ENCODE data around the gene PRDM16.

PRDM16 gene

GRCh38 chr1:3427711-3428704 lies 359.0 kb downstream of the PRDM16 start:
- WGBS: 88% methylated on average over 42 of the region's 43 CpGs
- Histone ChIP-seq H3K27me3 (ENCODE audit: control insufficient read depth in 1 of 2, insufficient read depth in 1 of 2, low read length in 2 of 2) (peaks cover 9 to 30% of the 10 kb centered on the region in 2 experiments), H3K27ac (ENCODE audit: low read length, poor library complexity, severe bottlenecking) (no peak overlapping the region), H4K8ac (ENCODE audit: low read length) (no peak overlapping the region), H4K91ac (ENCODE audit: low read length) (peak overlapping the region; percentile 3), H2BK12ac (ENCODE audit: low read length in 2 of 2) (no peak overlapping the region), H3K79me1 (replicated peaks; ENCODE audit: low read length, poor library complexity, severe bottlenecking) (no peaks in the 10 kb centered on the region), H3K4me3 (ENCODE audit: insufficient read depth in 1 of 2, low read depth in 1 of 2, low read length in 2 of 2) (no peak overlapping the region), H3K4ac (ENCODE audit: low read depth in 1 of 2, low read length in 2 of 2) (no peak overlapping the region), H3K4me1 (ENCODE audit: control insufficient read depth, insufficient read depth, low read depth, low read length) (peaks cover 2% of the 10 kb centered on the region), H2BK120ac (ENCODE audit: low read depth, low read length) (no peak overlapping the region), H3K23ac (ENCODE audit: low read length in 2 of 2) (no peak overlapping the region), H2BK5ac (ENCODE audit: low read depth, low read length, poor library complexity, severe bottlenecking) (no peak overlapping the region), H2AK5ac (ENCODE audit: low read length, severe bottlenecking) (no peak overlapping the region), H3K9me3 (ENCODE audit: control insufficient read depth, low read length) (no peaks in the 10 kb centered on the region), H3K14ac (ENCODE audit: low read length in 2 of 2) (no peak overlapping the region), H2AFZ (ENCODE audit: low read depth, low read length) (no peak overlapping the region), H3K18ac (ENCODE audit: low read depth in 1 of 2, low read length in 2 of 2) (no peak overlapping the region), H2BK15ac (ENCODE audit: low read depth, poor library complexity, severe bottlenecking) (no peak overlapping the region), H3K9ac (ENCODE audit: low read length) (no peak overlapping the region), H3K4me2 (ENCODE audit: low read length, poor library complexity, severe bottlenecking) (no peak overlapping the region), H3K36me3 (ENCODE audit: control insufficient read depth in 1 of 2, insufficient read depth in 2 of 2, low read depth in 1 of 2, low read length in 2 of 2) (peaks cover 0 to 8% of the 10 kb centered on the region in 2 experiments)
- DNase-seq: no peak

GRCh38 chr1:3428899-3429298 lies 359.9 kb downstream of the PRDM16 start:
- no peak overlapping the region for H3K9ac ChIP-seq (ENCODE audit: low read length)
- H3K4me2 ChIP-seq (ENCODE audit: low read length, poor library complexity, severe bottlenecking): no peak overlapping the region
- WGBS: 83% methylated on average over 9 of the region's 9 CpGs
- H2AK5ac ChIP-seq (ENCODE audit: low read length, severe bottlenecking): no peak overlapping the region
- H4K8ac ChIP-seq (ENCODE audit: low read length): no peak overlapping the region
- no peak overlapping the region for H3K4ac ChIP-seq (ENCODE audit: low read depth in 1 of 2, low read length in 2 of 2)
- H3K4me1 ChIP-seq (ENCODE audit: control insufficient read depth, insufficient read depth, low read depth, low read length): peaks cover 2% of the 10 kb centered on the region
- H3K9me3 ChIP-seq (ENCODE audit: control insufficient read depth, low read length): no peaks in the 10 kb centered on the region
- H3K27ac ChIP-seq (ENCODE audit: low read length, poor library complexity, severe bottlenecking): no peak overlapping the region
- no peak overlapping the region for H4K91ac ChIP-seq (ENCODE audit: low read length)
- no peak overlapping the region for H2BK5ac ChIP-seq (ENCODE audit: low read depth, low read length, poor library complexity, severe bottlenecking)
- no peak overlapping the region for H2AFZ ChIP-seq (ENCODE audit: low read depth, low read length)
- no peak overlapping the region for H2BK15ac ChIP-seq (ENCODE audit: low read depth, poor library complexity, severe bottlenecking)
- H2BK12ac ChIP-seq (ENCODE audit: low read length in 2 of 2): no peak overlapping the region
- no peak overlapping the region for H2BK120ac ChIP-seq (ENCODE audit: low read depth, low read length)
- no peak overlapping the region for H3K14ac ChIP-seq (ENCODE audit: low read length in 2 of 2)
- H3K18ac ChIP-seq (ENCODE audit: low read depth in 1 of 2, low read length in 2 of 2): no peak overlapping the region
- H3K79me1 ChIP-seq (replicated peaks; ENCODE audit: low read length, poor library complexity, severe bottlenecking): no peaks in the 10 kb centered on the region
- DNase-seq: no peak
- no peak overlapping the region for H3K23ac ChIP-seq (ENCODE audit: low read length in 2 of 2)
- peaks cover 9 to 31% of the 10 kb centered on the region in 2 experiments for H3K27me3 ChIP-seq (ENCODE audit: control insufficient read depth in 1 of 2, insufficient read depth in 1 of 2, low read length in 2 of 2)
- no peak overlapping the region for H3K4me3 ChIP-seq (ENCODE audit: insufficient read depth in 1 of 2, low read depth in 1 of 2, low read length in 2 of 2)
- H3K36me3 ChIP-seq (ENCODE audit: control insufficient read depth in 1 of 2, insufficient read depth in 2 of 2, low read depth in 1 of 2, low read length in 2 of 2): peaks cover 0 to 8% of the 10 kb centered on the region in 2 experiments

DNA sequence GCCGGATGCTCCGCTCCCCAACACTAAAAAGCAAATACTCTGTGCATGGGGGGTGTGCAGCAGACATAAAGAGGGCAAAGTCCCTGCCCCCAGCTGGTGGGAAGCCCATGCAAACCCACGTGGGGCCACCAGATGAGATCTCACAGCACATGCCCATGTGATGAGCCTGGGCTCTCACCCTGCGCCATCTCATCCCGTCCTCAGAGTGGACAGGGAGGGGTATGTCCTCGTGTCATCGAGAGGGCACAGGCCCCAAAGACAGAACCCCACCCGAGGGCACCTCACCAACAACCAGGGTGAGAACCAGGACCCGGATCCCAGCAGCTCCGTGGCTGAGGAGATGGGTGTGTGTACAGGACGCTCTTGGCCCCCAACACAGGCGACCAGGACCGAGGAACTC lies 360.3 kb downstream of the PRDM16 start:
- no peak overlapping the region for H3K4me2 ChIP-seq (ENCODE audit: low read length, poor library complexity, severe bottlenecking)
- no peak overlapping the region for H3K23ac ChIP-seq (ENCODE audit: low read length in 2 of 2)
- H3K4me1 ChIP-seq (ENCODE audit: control insufficient read depth, insufficient read depth, low read depth, low read length): peaks cover under 1% of the 10 kb centered on the region
- H3K9ac ChIP-seq (ENCODE audit: low read length): no peak overlapping the region
- no peak overlapping the region for H2AFZ ChIP-seq (ENCODE audit: low read depth, low read length)
- H3K4ac ChIP-seq (ENCODE audit: low read depth in 1 of 2, low read length in 2 of 2): no peak overlapping the region
- 88% methylated on average over 12 of the region's 13 CpGs for WGBS
- peaks cover 0 to 8% of the 10 kb centered on the region in 2 experiments for H3K36me3 ChIP-seq (ENCODE audit: control insufficient read depth in 1 of 2, insufficient read depth in 2 of 2, low read depth in 1 of 2, low read length in 2 of 2)
- H3K4me3 ChIP-seq (ENCODE audit: insufficient read depth in 1 of 2, low read depth in 1 of 2, low read length in 2 of 2): no peak overlapping the region
- no peak overlapping the region for H2BK15ac ChIP-seq (ENCODE audit: low read depth, poor library complexity, severe bottlenecking)
- no peak overlapping the region for H2BK5ac ChIP-seq (ENCODE audit: low read depth, low read length, poor library complexity, severe bottlenecking)
- H2BK120ac ChIP-seq (ENCODE audit: low read depth, low read length): no peak overlapping the region
- H3K27me3 ChIP-seq (ENCODE audit: control insufficient read depth in 1 of 2, insufficient read depth in 1 of 2, low read length in 2 of 2): peaks cover 5 to 28% of the 10 kb centered on the region in 2 experiments
- H2BK12ac ChIP-seq (ENCODE audit: low read length in 2 of 2): no peak overlapping the region
- DNase-seq: no peak
- H3K9me3 ChIP-seq (ENCODE audit: control insufficient read depth, low read length): no peaks in the 10 kb centered on the region
- H4K8ac ChIP-seq (ENCODE audit: low read length): no peak overlapping the region
- no peaks in the 10 kb centered on the region for H3K79me1 ChIP-seq (replicated peaks; ENCODE audit: low read length, poor library complexity, severe bottlenecking)
- no peak overlapping the region for H4K91ac ChIP-seq (ENCODE audit: low read length)
- no peak overlapping the region for H3K18ac ChIP-seq (ENCODE audit: low read depth in 1 of 2, low read length in 2 of 2)
- H3K14ac ChIP-seq (ENCODE audit: low read length in 2 of 2): no peak overlapping the region
- H2AK5ac ChIP-seq (ENCODE audit: low read length, severe bottlenecking): no peak overlapping the region
- H3K27ac ChIP-seq (ENCODE audit: low read length, poor library complexity, severe bottlenecking): no peak overlapping the region

DNA sequence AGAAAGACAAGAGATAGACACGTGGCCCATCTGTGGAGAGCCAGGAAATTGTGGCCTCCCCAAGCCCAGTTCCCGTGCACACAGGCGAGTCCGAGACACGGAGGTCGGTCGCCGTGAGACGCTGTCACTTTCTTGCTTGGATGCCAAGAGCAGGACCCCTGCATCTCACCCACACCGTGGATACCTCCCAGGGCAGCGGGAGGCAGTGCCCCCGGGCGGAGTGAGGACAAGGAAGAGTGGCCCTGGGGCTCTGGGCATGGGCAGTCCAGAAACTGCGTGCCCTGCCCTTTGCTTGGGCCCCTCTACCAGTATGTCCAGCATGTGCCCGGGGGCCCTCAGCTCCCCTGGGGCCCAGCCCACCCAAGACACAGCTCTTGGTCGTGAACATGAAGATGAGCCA lies 360.8 kb downstream of the PRDM16 start:
- Histone ChIP-seq H3K79me1 (replicated peaks; ENCODE audit: low read length, poor library complexity, severe bottlenecking) (no peaks in the 10 kb centered on the region), H3K27ac (ENCODE audit: low read length, poor library complexity, severe bottlenecking) (no peak overlapping the region), H3K4me3 (ENCODE audit: insufficient read depth in 1 of 2, low read depth in 1 of 2, low read length in 2 of 2) (no peak overlapping the region), H2BK12ac (ENCODE audit: low read length in 2 of 2) (no peak overlapping the region), H3K27me3 (ENCODE audit: control insufficient read depth in 1 of 2, insufficient read depth in 1 of 2, low read length in 2 of 2) (peaks cover 3 to 28% of the 10 kb centered on the region in 2 experiments), H3K4me1 (ENCODE audit: control insufficient read depth, insufficient read depth, low read depth, low read length) (no peaks in the 10 kb centered on the region), H2AFZ (ENCODE audit: low read depth, low read length) (no peak overlapping the region), H3K18ac (ENCODE audit: low read depth in 1 of 2, low read length in 2 of 2) (no peak overlapping the region), H3K4ac (ENCODE audit: low read depth in 1 of 2, low read length in 2 of 2) (no peak overlapping the region), H4K91ac (ENCODE audit: low read length) (no peak overlapping the region), H3K9ac (ENCODE audit: low read length) (no peak overlapping the region), H2BK15ac (ENCODE audit: low read depth, poor library complexity, severe bottlenecking) (no peak overlapping the region), H3K23ac (ENCODE audit: low read length in 2 of 2) (no peak overlapping the region), H3K36me3 (ENCODE audit: control insufficient read depth in 1 of 2, insufficient read depth in 2 of 2, low read depth in 1 of 2, low read length in 2 of 2) (peaks cover 0 to 8% of the 10 kb centered on the region in 2 experiments), H2AK5ac (ENCODE audit: low read length, severe bottlenecking) (no peak overlapping the region), H3K14ac (ENCODE audit: low read length in 2 of 2) (no peak overlapping the region), H3K9me3 (ENCODE audit: control insufficient read depth, low read length) (no peaks in the 10 kb centered on the region), H2BK5ac (ENCODE audit: low read depth, low read length, poor library complexity, severe bottlenecking) (no peak overlapping the region), H4K8ac (ENCODE audit: low read length) (no peak overlapping the region), H2BK120ac (ENCODE audit: low read depth, low read length) (no peak overlapping the region), H3K4me2 (ENCODE audit: low read length, poor library complexity, severe bottlenecking) (no peak overlapping the region)
- no peak for DNase-seq
- WGBS: 87% methylated on average over 16 of the region's 16 CpGs
